CD8-positive, alpha-beta memory T cell (primary cell): ENCODE data around the gene MCM5. TPM values are rescaled to one million over a fixed set of nuclear protein-coding genes. Genes with fewer than 3 reads are reported as not detected.
A peak's percentile ranks its signal among the peaks of the same experiment; 100 is the strongest.

ENCODE experiments used
- CTCF ChIA-PET: fragments of 350-600 bp; sonication (Branson Sonifier 250); formaldehyde crosslinking; loops from one replicate; lab custom pipeline; 2021; ENCODE audit warnings: antibody characterized with exemption; lab: Charles Lee
- POLR2A ChIA-PET: fragments of 350-600 bp; sonication (Branson Sonifier 250); formaldehyde crosslinking; loops from one replicate; lab custom pipeline; 2021; ENCODE audit warnings: antibody characterized with exemption; lab: Charles Lee
- DNase-seq, 5 donors: peaks; one replicate each; pipeline versions ENCODE4 v3.0.0 to v3.0.0-alpha.2; 2020 to 2022; ENCODE audit warnings: mixed read lengths in 1 of 5
- H3K27ac ChIP-seq: one replicate; pipeline ENCODE4 v1.7.0; 2013; ENCODE audit warnings: low read depth, mild to moderate bottlenecking, low read length, moderate library complexity
- H3K27me3 ChIP-seq: 2 replicates; pipeline ENCODE4 v1.7.0; 2013; ENCODE audit warnings: low read length, mild to moderate bottlenecking; ENCODE audit not compliant: insufficient read depth, poor library complexity, severe bottlenecking
- H3K36me3 ChIP-seq: 2 replicates; pipeline ENCODE4 v1.7.0; 2013; ENCODE audit warnings: mild to moderate bottlenecking, low read length, moderate library complexity; ENCODE audit not compliant: insufficient read depth
- H3K4me1 ChIP-seq: 2 replicates; pipeline ENCODE4 v1.7.0; 2013; ENCODE audit warnings: mild to moderate bottlenecking, low read length, moderate library complexity; ENCODE audit not compliant: insufficient read depth
- H3K4me3 ChIP-seq: 2 replicates; pipeline ENCODE4 v1.7.0; 2013; ENCODE audit warnings: mild to moderate bottlenecking, low read length
- H3K9me3 ChIP-seq: 2 replicates; pipeline ENCODE4 v1.7.0; 2013; ENCODE audit warnings: mild to moderate bottlenecking, low read length
- H3K27ac Mint-ChIP-seq, 8 donors: one replicate each; pipeline ENCODE4 v1.8.0; 2020 to 2021; ENCODE audit warnings: mixed read lengths in 8 of 8, mild to moderate bottlenecking in 6 of 8, inconsistent platforms in 3 of 8, moderate library complexity in 3 of 8
- H3K27me3 Mint-ChIP-seq, 2 donors: one replicate each; pipeline ENCODE4 v1.8.0; 2020 to 2021; ENCODE audit warnings: mixed read lengths in 2 of 2, mild to moderate bottlenecking in 1 of 2, moderate library complexity in 1 of 2
- H3K36me3 Mint-ChIP-seq, 3 donors: one replicate each; pipeline ENCODE4 v1.8.0; 2020 to 2021; ENCODE audit warnings: mixed read lengths in 3 of 3, inconsistent platforms in 1 of 3, mild to moderate bottlenecking in 1 of 3
- H3K4me1 Mint-ChIP-seq, 3 donors: one replicate each; pipeline ENCODE4 v1.8.0; 2020 to 2021; ENCODE audit warnings: mixed read lengths in 3 of 3, inconsistent platforms in 1 of 3, mild to moderate bottlenecking in 1 of 3
- H3K4me3 Mint-ChIP-seq, 7 donors: one replicate each; pipeline ENCODE4 v1.8.0; 2020 to 2021; ENCODE audit warnings: mixed read lengths in 7 of 7, mild to moderate bottlenecking in 6 of 7, moderate library complexity in 4 of 7, inconsistent platforms in 2 of 7
- H3K9me3 Mint-ChIP-seq, 5 donors: one replicate each; pipeline ENCODE4 v1.8.0; 2020 to 2022; ENCODE audit warnings: mixed read lengths in 5 of 5, mild to moderate bottlenecking in 3 of 5, moderate library complexity in 2 of 5, inconsistent platforms in 1 of 5
- polyA plus RNA-seq: library from polyadenylated mRNA; unstranded; fragments of 300-500 nt; fragmentation: Illumina TruSeq; gene quantifications from one replicate; pipeline ENCODE4 v1.2.3, GENCODE V29; 2021
- total RNA-seq, 2 experiments: library from RNA; stranded (reverse); gene quantifications; one replicate each; pipeline ENCODE4 v1.2.3, GENCODE V29; 2021

Gene MCM5
- total and polyA plus RNA-seq, 3 experiments from 2014 or later = 28.4 to 300 (median 287) TPM

GRCh38 chr22:35452351-35452781 is 52.4 kb downstream of the MCM5 start:
- ChIA-PET CTCF (no interaction called here), POLR2A (no interaction called here)
- Histone ChIP-seq H3K36me3 (no peaks in the 10 kb centered on the region), H3K4me3 (no peak overlapping the region), H3K9me3 (no peaks in the 10 kb centered on the region), H3K27ac (no peak overlapping the region), H3K4me1 (no peaks in the 10 kb centered on the region), H3K27me3 (no peaks in the 10 kb centered on the region)
- Mint-ChIP-seq H3K27me3 (peaks cover 0 to 1% of the 10 kb centered on the region in 2 donors), H3K4me1 (peaks cover 0 to 6% (median 0%) of the 10 kb centered on the region in 3 donors), H3K36me3 (peaks cover 3 to 10% (median 6%) of the 10 kb centered on the region in 3 donors), H3K4me3 (no peak overlapping the region), H3K27ac (no peak overlapping the region), H3K9me3 (no peaks in the 10 kb centered on the region)
- DNase-seq = no peak

- H3K4me1 ChIP-seq = no peaks in the 10 kb centered on the region
- POLR2A ChIA-PET = no interaction called here
- no peaks in the 10 kb centered on the region for H3K36me3 ChIP-seq
- H3K36me3 Mint-ChIP-seq = peaks cover 5 to 9% (median 6%) of the 10 kb centered on the region in 3 donors
- no peaks in the 10 kb centered on the region for H3K9me3 ChIP-seq
- DNase-seq = no peak
- peaks cover 0 to 1% of the 10 kb centered on the region in 2 donors for H3K27me3 Mint-ChIP-seq
- no peaks in the 10 kb centered on the region for H3K27me3 ChIP-seq
- CTCF ChIA-PET = no interaction called here
- no peak overlapping the region for H3K4me3 Mint-ChIP-seq
- H3K27ac ChIP-seq = no peak overlapping the region
- H3K4me3 ChIP-seq = no peak overlapping the region
- H3K27ac Mint-ChIP-seq = peak overlapping the region in 2 of 8 donors; percentile 39 to 88
- H3K9me3 Mint-ChIP-seq = no peaks in the 10 kb centered on the region
- peaks cover 0 to 3% (median 0%) of the 10 kb centered on the region in 3 donors for H3K4me1 Mint-ChIP-seq
Observed at GRCh38 chr22:35452810-35453743, 53.1 kb downstream of the MCM5 start.

GRCh38 chr22:35454416-35455054 is 54.6 kb downstream of the MCM5 start:
- Histone ChIP-seq H3K27ac (no peak overlapping the region), H3K4me3 (no peak overlapping the region), H3K27me3 (no peaks in the 10 kb centered on the region), H3K36me3 (no peaks in the 10 kb centered on the region), H3K9me3 (no peaks in the 10 kb centered on the region), H3K4me1 (no peaks in the 10 kb centered on the region)
- H3K27ac Mint-ChIP-seq = no peak overlapping the region
- H3K27me3 Mint-ChIP-seq = peaks cover 0 to 3% of the 10 kb centered on the region in 2 donors
- H3K9me3 Mint-ChIP-seq = no peaks in the 10 kb centered on the region
- no peaks in the 10 kb centered on the region for H3K4me1 Mint-ChIP-seq
- DNase-seq = no peak
- ChIA-PET POLR2A (interaction anchor here (0.6 kb wide), 1 partner anchor 9 kb away, joined by 12 read pairs; no protein-coding TSS in a partner anchor), CTCF (interaction anchor here (0.6 kb wide), 1 partner anchor 57 kb away, joined by 3 read pairs; no protein-coding TSS in a partner anchor)
- H3K36me3 Mint-ChIP-seq = peaks cover 3 to 6% (median 6%) of the 10 kb centered on the region in 3 donors
- no peak overlapping the region for H3K4me3 Mint-ChIP-seq

- H3K4me3 Mint-ChIP-seq = no peak overlapping the region
- POLR2A ChIA-PET = no interaction called here
- Histone ChIP-seq H3K9me3 (no peaks in the 10 kb centered on the region), H3K27me3 (no peaks in the 10 kb centered on the region), H3K36me3 (no peaks in the 10 kb centered on the region), H3K4me1 (no peaks in the 10 kb centered on the region), H3K27ac (no peak overlapping the region), H3K4me3 (no peak overlapping the region)
- no peaks in the 10 kb centered on the region for H3K9me3 Mint-ChIP-seq
- H3K36me3 Mint-ChIP-seq = peaks cover 2 to 6% (median 3%) of the 10 kb centered on the region in 3 donors
- no peaks in the 10 kb centered on the region for H3K4me1 Mint-ChIP-seq
- DNase-seq = no peak
- H3K27me3 Mint-ChIP-seq = peaks cover 0 to 3% of the 10 kb centered on the region in 2 donors
- CTCF ChIA-PET = interaction anchor here (0.6 kb wide), 1 partner anchor 58 kb away, joined by 3 read pairs; no protein-coding TSS in a partner anchor
- H3K27ac Mint-ChIP-seq = no peak overlapping the region
Observed at GRCh38 chr22:35455529-35455928, 55.6 kb downstream of the MCM5 start.

GRCh38 chr22:35456757-35457156 is 56.8 kb downstream of the MCM5 start:
- Histone ChIP-seq H3K27me3 (no peaks in the 10 kb centered on the region), H3K27ac (no peak overlapping the region), H3K4me3 (no peak overlapping the region), H3K36me3 (no peaks in the 10 kb centered on the region), H3K9me3 (no peaks in the 10 kb centered on the region), H3K4me1 (no peaks in the 10 kb centered on the region)
- Mint-ChIP-seq H3K9me3 (no peaks in the 10 kb centered on the region), H3K4me3 (no peak overlapping the region), H3K27me3 (peaks cover 0 to 3% of the 10 kb centered on the region in 2 donors), H3K4me1 (no peaks in the 10 kb centered on the region), H3K36me3 (peaks cover 0 to 2% (median 0%) of the 10 kb centered on the region in 3 donors), H3K27ac (no peak overlapping the region)
- CTCF ChIA-PET = no interaction called here
- POLR2A ChIA-PET = no interaction called here
- DNase-seq = no peak

- no peak overlapping the region for H3K27ac ChIP-seq
- Mint-ChIP-seq H3K27me3 (peaks cover 0 to 3% of the 10 kb centered on the region in 2 donors), H3K36me3 (peaks cover 0 to 2% (median 0%) of the 10 kb centered on the region in 3 donors), H3K27ac (no peak overlapping the region), H3K4me1 (no peaks in the 10 kb centered on the region), H3K9me3 (no peaks in the 10 kb centered on the region), H3K4me3 (no peak overlapping the region)
- H3K4me1 ChIP-seq = no peaks in the 10 kb centered on the region
- no peaks in the 10 kb centered on the region for H3K27me3 ChIP-seq
- ChIA-PET POLR2A (no interaction called here), CTCF (no interaction called here)
- no peak for DNase-seq
- no peaks in the 10 kb centered on the region for H3K36me3 ChIP-seq
- no peak overlapping the region for H3K4me3 ChIP-seq
- no peaks in the 10 kb centered on the region for H3K9me3 ChIP-seq
Observed at GRCh38 chr22:35457729-35458546, 58.0 kb downstream of the MCM5 start.

- no peaks in the 10 kb centered on the region for H3K4me1 Mint-ChIP-seq
- Histone ChIP-seq H3K27me3 (no peaks in the 10 kb centered on the region), H3K36me3 (no peaks in the 10 kb centered on the region), H3K27ac (no peak overlapping the region), H3K9me3 (no peaks in the 10 kb centered on the region), H3K4me1 (no peaks in the 10 kb centered on the region), H3K4me3 (no peak overlapping the region)
- ChIA-PET CTCF (no interaction called here), POLR2A (no interaction called here)
- peak overlapping the region in 1 of 8 donors; percentile 84 for H3K27ac Mint-ChIP-seq
- DNase-seq = no peak
- no peak overlapping the region for H3K4me3 Mint-ChIP-seq
- H3K27me3 Mint-ChIP-seq = peaks cover 0 to 2% of the 10 kb centered on the region in 2 donors
- H3K9me3 Mint-ChIP-seq = no peaks in the 10 kb centered on the region
- H3K36me3 Mint-ChIP-seq = peaks cover 0 to 5% (median 5%) of the 10 kb centered on the region in 3 donors
Observed at GRCh38 chr22:35458547-35459422, 58.8 kb downstream of the MCM5 start.
